HepG2 (cell line): ENCODE data around the gene NFS1. TPM values are rescaled to one million over a fixed set of nuclear protein-coding genes. Genes with fewer than 3 reads are reported as not detected.
A peak's percentile ranks its signal among the peaks of the same experiment; 100 is the strongest.

Experiments
- AGO1 ChIP-seq: fragments of 200-400 bp; formaldehyde crosslinking; IDR thresholded peaks from 2 replicates; pipeline ENCODE4 v1.6.1; 2017; ENCODE audit warnings: mild to moderate bottlenecking, low read depth, low read length, moderate library complexity; ENCODE audit not compliant: poor library complexity, severe bottlenecking
- EHMT2 ChIP-seq: fragments of 200-600 bp; sonication (generic); IDR thresholded peaks from 2 replicates; pipeline ENCODE4 v1.7.0; 2017; ENCODE audit warnings: antibody characterized with exemption, low read depth, low read length, borderline replicate concordance
- KLF9 ChIP-seq: IDR thresholded peaks from 2 replicates; pipeline ENCODE4 v1.6.1; 2016; ENCODE audit warnings: low read depth
- MLX ChIP-seq: IDR thresholded peaks from 2 replicates; pipeline ENCODE4 v1.6.1; 2016
- NFE2L2 ChIP-seq: fragments of 150-350 bp; IDR thresholded peaks from 2 replicates; pipeline ENCODE4 v1.6.1; 2014; ENCODE audit warnings: low read length
- PAF1 ChIP-seq: IDR thresholded peaks from 2 replicates; pipeline ENCODE4 v1.6.1; 2016; ENCODE audit warnings: missing genetic modification reagents, missing compliant biosample characterization
- SUZ12 ChIP-seq: fragments of 150-350 bp; IDR thresholded peaks from 2 replicates; pipeline ENCODE4 v1.6.1; 2014; ENCODE audit warnings: low read depth, low read length
- USF2 ChIP-seq, 2 experiments: sonication (generic) in 1 of 2; formaldehyde crosslinking in 1 of 2; IDR thresholded peaks; 2 replicates each; pipeline versions ENCODE4 v1.5.1 to v1.6.1; 2011 to 2020; ENCODE audit warnings: borderline replicate concordance in 1 of 2, low read depth in 1 of 2, low read length in 1 of 2, mild to moderate bottlenecking in 1 of 2, missing genetic modification reagents in 1 of 2, moderate library complexity in 1 of 2
- YEATS4 ChIP-seq: sonication (generic); formaldehyde crosslinking; IDR thresholded peaks from 2 replicates; pipeline ENCODE4 v1.4.0; 2020; ENCODE audit warnings: missing genetic modification reagents, borderline replicate concordance
- YY1 ChIP-seq: IDR thresholded peaks from 2 replicates; pipeline ENCODE4 v1.6.1; 2011; ENCODE audit warnings: low read length, low read depth, moderate library complexity, mild to moderate bottlenecking; ENCODE audit not compliant: insufficient read depth, insufficient replicate concordance
- ZBTB3 ChIP-seq: sonication (generic); formaldehyde crosslinking; IDR thresholded peaks from 2 replicates; pipeline ENCODE4 v1.4.0; 2020; ENCODE audit warnings: low read depth, mild to moderate bottlenecking, moderate library complexity, missing genetic modification reagents, borderline replicate concordance
- ZNF225 ChIP-seq: sonication (generic); formaldehyde crosslinking; IDR thresholded peaks from 2 replicates; pipeline ENCODE4 v1.4.0; 2020; ENCODE audit warnings: mild to moderate bottlenecking, missing genetic modification reagents
- ZNF256 ChIP-seq: sonication (generic); formaldehyde crosslinking; conservative IDR thresholded peaks from 2 replicates; pipeline ENCODE4 v1.4.0; 2020; ENCODE audit warnings: missing genetic modification reagents
- ZNF326 ChIP-seq: sonication (generic); formaldehyde crosslinking; IDR thresholded peaks from 2 replicates; pipeline ENCODE4 v1.4.0; 2020; ENCODE audit warnings: missing genetic modification reagents, borderline replicate concordance
- ZNF407 ChIP-seq: sonication (generic); formaldehyde crosslinking; IDR thresholded peaks from one replicate; pipeline ENCODE4 v1.5.1; 2020; ENCODE audit warnings: mild to moderate bottlenecking, missing genetic modification reagents; ENCODE audit errors: not compliant biosample characterization
- ZNF607 ChIP-seq: sonication (generic); formaldehyde crosslinking; IDR thresholded peaks from 2 replicates; pipeline ENCODE4 v1.5.1; 2020; ENCODE audit warnings: missing genetic modification reagents, mild to moderate bottlenecking, borderline replicate concordance
- ZSCAN25 ChIP-seq: sonication (generic); formaldehyde crosslinking; IDR thresholded peaks from 2 replicates; pipeline ENCODE4 v1.8.0; 2022; ENCODE audit warnings: mild to moderate bottlenecking, missing genetic modification reagents
- polyA plus RNA-seq, 8 experiments: library from polyadenylated mRNA; depleted of rRNA in 3 of 8; stranded (reverse) in 7 of 8; unstranded in 1 of 8; fragments of >200 nt; fragmentation: Illumina TruSeq in 4 of 8; extraction: Trizol in 4 of 8; gene quantifications; 2 replicates each; pipeline versions ENCODE4 v1.2.1 to v1.2.3, GENCODE V29; 2011 to 2016; ENCODE audit warnings: low read depth in 4 of 8, missing spikeins in 1 of 8, mixed read lengths in 1 of 8; ENCODE audit not compliant: insufficient read depth in 1 of 8
- total RNA-seq, 5 experiments: library from RNA; depleted of rRNA; stranded (reverse); fragments of >200 nt; fragmentation: Illumina TruSeq; extraction: Trizol; gene quantifications; 2 replicates each; pipeline ENCODE4 v1.2.3, GENCODE V29; 2016; ENCODE audit warnings: low read depth in 1 of 5

NFS1 gene
- total and polyA plus RNA-seq, 2 of the 13 experiments (the other 11 are each of a cell fraction or from before 2014, with no cell fraction given) = 65.9 to 88.1 TPM

GRCh38 chr20:35663516-35664465 lies 35.4 kb downstream of the NFS1 start (continued):
- no peak for TF ChIP-seq AGO1
- no peak for TF ChIP-seq PAF1 (CRISPR knock-in tag)
- no peak for TF ChIP-seq ZNF407 (CRISPR knock-in tag)
- TF ChIP-seq SUZ12 = no peak
- no peak for TF ChIP-seq EHMT2
- peak; percentile 90; the same call in 1 of the 2 replicates for TF ChIP-seq ZNF326 (CRISPR knock-in tag)
- no peak for TF ChIP-seq YEATS4
- no peak for TF ChIP-seq KLF9
- no peak for TF ChIP-seq YY1
- no peak; the same call in 1 of the 2 replicates for TF ChIP-seq NFE2L2
- no peak for TF ChIP-seq ZNF607 (CRISPR knock-in tag)
- TF ChIP-seq USF2 (IDR thresholded peaks at IDR 0.05; ENCODE audit: low read depth, low read length) = no peak
- no peak for TF ChIP-seq USF2 (CRISPR knock-in tag; IDR thresholded peaks at IDR 0.05; ENCODE audit: borderline replicate concordance)
- no peak for TF ChIP-seq ZNF225 (CRISPR knock-in tag)
- TF ChIP-seq MLX (CRISPR knock-in tag) = no peak; the same call in 1 of the 2 replicates
- no peak for TF ChIP-seq ZBTB3 (CRISPR knock-in tag)
- TF ChIP-seq ZSCAN25 (CRISPR knock-in tag) = no peak; the same call in 1 of the 2 replicates
- TF ChIP-seq ZNF256 = no peak
